ENCODE measurements around the gene ADARB2.

The ADARB2 gene

GRCh38 chr10:1687623-1688150 lies 49.6 kb downstream of the ADARB2 start:
- Histone ChIP-seq H3K4me2 (no peak overlapping the region), H3K36me3 (ENCODE audit: insufficient read depth) (no peaks in the 10 kb centered on the region), H3K27me3 (ENCODE audit: insufficient read depth, low read depth) (no peaks in the 10 kb centered on the region), H3K4me3 (IDR thresholded peaks at IDR 0.05; ENCODE audit: insufficient read depth, low read depth, low read length) (no peak overlapping the region), H3K4me1 (ENCODE audit: low read depth, poor library complexity, severe bottlenecking) (no peaks in the 10 kb centered on the region), H4K20me1 (ENCODE audit: insufficient read depth) (no peaks in the 10 kb centered on the region), H3K27ac (no peak overlapping the region), H2AFZ (ENCODE audit: low read depth) (no peak overlapping the region), H3K9ac (no peak overlapping the region), H3K79me2 (ENCODE audit: insufficient read depth, low read depth) (no peaks in the 10 kb centered on the region)
- no peak for TF ChIP-seq CTCF (conservative IDR thresholded peaks at IDR 0.05; ENCODE audit: low read depth, low read length)

- TF ChIP-seq CTCF (conservative IDR thresholded peaks at IDR 0.05; ENCODE audit: low read depth, low read length), result no peak
- Histone ChIP-seq H3K27me3 (ENCODE audit: insufficient read depth, low read depth) (no peaks in the 10 kb centered on the region), H3K4me1 (ENCODE audit: low read depth, poor library complexity, severe bottlenecking) (no peaks in the 10 kb centered on the region), H4K20me1 (ENCODE audit: insufficient read depth) (no peaks in the 10 kb centered on the region), H3K4me3 (IDR thresholded peaks at IDR 0.05; ENCODE audit: insufficient read depth, low read depth, low read length) (no peak overlapping the region), H2AFZ (ENCODE audit: low read depth) (no peak overlapping the region), H3K9ac (no peak overlapping the region), H3K4me2 (no peak overlapping the region), H3K79me2 (ENCODE audit: insufficient read depth, low read depth) (no peaks in the 10 kb centered on the region), H3K27ac (no peak overlapping the region), H3K36me3 (ENCODE audit: insufficient read depth) (no peaks in the 10 kb centered on the region)
Observed at GRCh38 chr10:1687190-1687589, 50.1 kb downstream of the ADARB2 start.

GRCh38 chr10:1686491-1686749 lies 50.9 kb downstream of the ADARB2 start:
- H3K4me1 ChIP-seq (ENCODE audit: low read depth, poor library complexity, severe bottlenecking), result no peaks in the 10 kb centered on the region
- H3K79me2 ChIP-seq (ENCODE audit: insufficient read depth, low read depth), result no peaks in the 10 kb centered on the region
- no peaks in the 10 kb centered on the region for H3K27me3 ChIP-seq (ENCODE audit: insufficient read depth, low read depth)
- no peak overlapping the region for H3K9ac ChIP-seq
- H3K4me3 ChIP-seq (IDR thresholded peaks at IDR 0.05; ENCODE audit: insufficient read depth, low read depth, low read length), result no peak overlapping the region
- no peak for TF ChIP-seq CTCF (conservative IDR thresholded peaks at IDR 0.05; ENCODE audit: low read depth, low read length)
- H3K4me2 ChIP-seq, result no peak overlapping the region
- H4K20me1 ChIP-seq (ENCODE audit: insufficient read depth), result no peaks in the 10 kb centered on the region
- no peak overlapping the region for H2AFZ ChIP-seq (ENCODE audit: low read depth)
- no peaks in the 10 kb centered on the region for H3K36me3 ChIP-seq (ENCODE audit: insufficient read depth)
- H3K27ac ChIP-seq, result no peak overlapping the region

- H3K4me3 ChIP-seq (IDR thresholded peaks at IDR 0.05; ENCODE audit: insufficient read depth, low read depth, low read length), result no peak overlapping the region
- H3K79me2 ChIP-seq (ENCODE audit: insufficient read depth, low read depth), result no peaks in the 10 kb centered on the region
- H3K4me2 ChIP-seq, result no peak overlapping the region
- no peaks in the 10 kb centered on the region for H3K36me3 ChIP-seq (ENCODE audit: insufficient read depth)
- H4K20me1 ChIP-seq (ENCODE audit: insufficient read depth), result no peaks in the 10 kb centered on the region
- no peaks in the 10 kb centered on the region for H3K27me3 ChIP-seq (ENCODE audit: insufficient read depth, low read depth)
- H3K27ac ChIP-seq, result no peak overlapping the region
- H3K4me1 ChIP-seq (ENCODE audit: low read depth, poor library complexity, severe bottlenecking), result no peaks in the 10 kb centered on the region
- H3K9ac ChIP-seq, result no peak overlapping the region
- TF ChIP-seq CTCF (conservative IDR thresholded peaks at IDR 0.05; ENCODE audit: low read depth, low read length), result no peak
- no peak overlapping the region for H2AFZ ChIP-seq (ENCODE audit: low read depth)
Observed at GRCh38 chr10:1685699-1686490, 51.4 kb downstream of the ADARB2 start.
